ENCODE data around the gene AP4M1.

The AP4M1 gene

GRCh38 chr7:100099452-100099851 is 2.0 kb upstream of the AP4M1 start:
- DNase-seq (ENCODE audit: low read depth), result no peak
- no peak for TF ChIP-seq CTCF (conservative IDR thresholded peaks at IDR 0.05; ENCODE audit: low read length)
- H3K4me3 ChIP-seq (ENCODE audit: low read length), result peak overlapping the region; percentile 85

GRCh38 chr7:100100420-100101015 is 925 bp upstream of the AP4M1 start:
- TF ChIP-seq CTCF (conservative IDR thresholded peaks at IDR 0.05; ENCODE audit: low read length), result no peak
- peak overlapping the region; percentile 85 for H3K4me3 ChIP-seq (ENCODE audit: low read length)
- DNase-seq (ENCODE audit: low read depth), result peak; percentile 100

- no peak overlapping the region for H3K4me3 ChIP-seq (ENCODE audit: low read length)
- peak; percentile 70 for DNase-seq (ENCODE audit: low read depth)
- no peak for TF ChIP-seq CTCF (conservative IDR thresholded peaks at IDR 0.05; ENCODE audit: low read length)
These were observed 1.8 kb downstream of the AP4M1 start for GRCh38 chr7:100102950-100103840.

- TF ChIP-seq CTCF (conservative IDR thresholded peaks at IDR 0.05; ENCODE audit: low read length), result no peak
- H3K4me3 ChIP-seq (ENCODE audit: low read length), result no peak overlapping the region
- no peak for DNase-seq (ENCODE audit: low read depth)
These were observed 4.1 kb downstream of the AP4M1 start for GRCh38 chr7:100105534-100105933.

- TF ChIP-seq CTCF (conservative IDR thresholded peaks at IDR 0.05; ENCODE audit: low read length), result no peak
- H3K4me3 ChIP-seq (ENCODE audit: low read length), result no peak overlapping the region
- DNase-seq (ENCODE audit: low read depth), result no peak
These were observed 5.2 kb downstream of the AP4M1 start for GRCh38 chr7:100106633-100107032.

- no peak for DNase-seq (ENCODE audit: low read depth)
- no peak overlapping the region for H3K4me3 ChIP-seq (ENCODE audit: low read length)
- TF ChIP-seq CTCF (conservative IDR thresholded peaks at IDR 0.05; ENCODE audit: low read length), result no peak
These were observed 5.8 kb downstream of the AP4M1 start for GRCh38 chr7:100107125-100107737.
